Astrocyte (in vitro differentiated cells and primary cell): ENCODE results near the gene PKMYT1.

Experiments
- EZH2 ChIP-seq: IDR thresholded peaks from 2 replicates; pipeline ENCODE4 v1.6.1; 2012; ENCODE audit warnings: mild to moderate bottlenecking, low read length, inconsistent platforms; ENCODE audit not compliant: insufficient read depth
- TF ChIP-seq, protein P1 (sequence below): IDR thresholded peaks from 2 replicates; pipeline ENCODE4 v1.5.1; 2011; ENCODE audit warnings: low read depth, mild to moderate bottlenecking, inconsistent platforms, low read length, moderate library complexity; ENCODE audit not compliant: insufficient read depth

GRCh38 chr16:3019594-3020246 is 39.5 kb upstream of the PKMYT1 start:
- TF ChIP-seq, protein P1, sequence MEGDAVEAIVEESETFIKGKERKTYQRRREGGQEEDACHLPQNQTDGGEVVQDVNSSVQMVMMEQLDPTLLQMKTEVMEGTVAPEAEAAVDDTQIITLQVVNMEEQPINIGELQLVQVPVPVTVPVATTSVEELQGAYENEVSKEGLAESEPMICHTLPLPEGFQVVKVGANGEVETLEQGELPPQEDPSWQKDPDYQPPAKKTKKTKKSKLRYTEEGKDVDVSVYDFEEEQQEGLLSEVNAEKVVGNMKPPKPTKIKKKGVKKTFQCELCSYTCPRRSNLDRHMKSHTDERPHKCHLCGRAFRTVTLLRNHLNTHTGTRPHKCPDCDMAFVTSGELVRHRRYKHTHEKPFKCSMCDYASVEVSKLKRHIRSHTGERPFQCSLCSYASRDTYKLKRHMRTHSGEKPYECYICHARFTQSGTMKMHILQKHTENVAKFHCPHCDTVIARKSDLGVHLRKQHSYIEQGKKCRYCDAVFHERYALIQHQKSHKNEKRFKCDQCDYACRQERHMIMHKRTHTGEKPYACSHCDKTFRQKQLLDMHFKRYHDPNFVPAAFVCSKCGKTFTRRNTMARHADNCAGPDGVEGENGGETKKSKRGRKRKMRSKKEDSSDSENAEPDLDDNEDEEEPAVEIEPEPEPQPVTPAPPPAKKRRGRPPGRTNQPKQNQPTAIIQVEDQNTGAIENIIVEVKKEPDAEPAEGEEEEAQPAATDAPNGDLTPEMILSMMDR: no peak
- no peak for TF ChIP-seq EZH2
